C4-2B (cell line): ENCODE results near the gene PHKA2.

Experiments
- H3K27ac ChIP-seq: fragments of 450-650 bp; 2 replicates; pipeline ENCODE4 v1.5.1; 2017
- ZFX ChIP-seq: fragments of 450-650 bp; IDR thresholded peaks from 2 replicates; pipeline ENCODE4 v1.6.1; 2017
- TF ChIP-seq, protein P1 (sequence below): fragments of 450-650 bp; conservative IDR thresholded peaks from 2 replicates; pipeline ENCODE4 v1.5.1; 2017; ENCODE audit warnings: mild to moderate bottlenecking

The PHKA2 gene

DNA sequence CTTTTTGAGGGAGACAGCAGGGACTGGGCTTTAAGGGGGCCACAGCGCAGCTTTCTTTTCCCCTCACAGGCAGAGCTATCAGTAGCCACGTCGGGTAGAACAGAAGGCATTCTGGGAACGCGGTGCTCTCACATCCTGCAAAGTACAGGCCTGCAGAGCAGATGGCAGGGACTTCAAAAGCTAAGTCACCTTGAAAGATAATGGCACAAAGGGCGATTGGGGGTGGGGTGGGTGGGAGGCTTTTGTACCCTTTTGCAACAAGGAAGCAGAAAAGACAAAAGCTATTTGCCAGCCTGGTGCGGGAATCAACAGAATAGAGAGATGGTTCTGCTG, 93.9 kb downstream of the PHKA2 start:
- H3K27ac ChIP-seq = no peak overlapping the region
- TF ChIP-seq, protein P1, sequence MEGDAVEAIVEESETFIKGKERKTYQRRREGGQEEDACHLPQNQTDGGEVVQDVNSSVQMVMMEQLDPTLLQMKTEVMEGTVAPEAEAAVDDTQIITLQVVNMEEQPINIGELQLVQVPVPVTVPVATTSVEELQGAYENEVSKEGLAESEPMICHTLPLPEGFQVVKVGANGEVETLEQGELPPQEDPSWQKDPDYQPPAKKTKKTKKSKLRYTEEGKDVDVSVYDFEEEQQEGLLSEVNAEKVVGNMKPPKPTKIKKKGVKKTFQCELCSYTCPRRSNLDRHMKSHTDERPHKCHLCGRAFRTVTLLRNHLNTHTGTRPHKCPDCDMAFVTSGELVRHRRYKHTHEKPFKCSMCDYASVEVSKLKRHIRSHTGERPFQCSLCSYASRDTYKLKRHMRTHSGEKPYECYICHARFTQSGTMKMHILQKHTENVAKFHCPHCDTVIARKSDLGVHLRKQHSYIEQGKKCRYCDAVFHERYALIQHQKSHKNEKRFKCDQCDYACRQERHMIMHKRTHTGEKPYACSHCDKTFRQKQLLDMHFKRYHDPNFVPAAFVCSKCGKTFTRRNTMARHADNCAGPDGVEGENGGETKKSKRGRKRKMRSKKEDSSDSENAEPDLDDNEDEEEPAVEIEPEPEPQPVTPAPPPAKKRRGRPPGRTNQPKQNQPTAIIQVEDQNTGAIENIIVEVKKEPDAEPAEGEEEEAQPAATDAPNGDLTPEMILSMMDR = no peak
- TF ChIP-seq ZFX = no peak

GRCh38 chrX:18889346-18890048, 94.4 kb downstream of the PHKA2 start:
- H3K27ac ChIP-seq = no peak overlapping the region
- TF ChIP-seq ZFX = no peak
- TF ChIP-seq, protein P1 = no peak

DNA sequence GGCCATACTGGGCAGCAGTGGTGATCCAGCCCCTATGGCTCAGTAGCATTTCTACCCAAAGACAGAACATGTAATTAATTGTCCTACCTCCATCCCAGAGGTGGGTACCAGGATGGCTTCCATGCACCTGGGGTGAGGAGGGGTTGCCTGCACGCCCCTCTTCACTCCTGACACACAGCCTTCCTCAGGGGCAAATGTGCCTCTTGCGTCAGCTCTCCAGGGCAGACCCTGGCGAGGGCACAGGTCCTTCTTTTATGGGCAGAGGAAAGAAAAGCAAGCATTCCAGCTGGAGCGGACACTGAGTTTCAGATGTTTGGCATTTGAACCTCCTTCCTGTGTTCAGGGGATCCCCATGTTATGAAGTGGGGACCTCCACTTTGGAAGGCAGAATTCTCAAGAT, 95.6 kb downstream of the PHKA2 start:
- no peak overlapping the region for H3K27ac ChIP-seq
- no peak for TF ChIP-seq ZFX
- TF ChIP-seq, protein P1 = no peak

- no peak for TF ChIP-seq ZFX
- TF ChIP-seq, protein P1 = no peak
- H3K27ac ChIP-seq = no peak overlapping the region
Measured at GRCh38 chrX:18887825-18888212, 96.1 kb downstream of the PHKA2 start.

GRCh38 chrX:18887177-18887824, 96.6 kb downstream of the PHKA2 start:
- peak overlapping the region; percentile 34; the same call in 1 of the 2 replicates for H3K27ac ChIP-seq
- no peak for TF ChIP-seq ZFX
- TF ChIP-seq, protein P1 = no peak

DNA sequence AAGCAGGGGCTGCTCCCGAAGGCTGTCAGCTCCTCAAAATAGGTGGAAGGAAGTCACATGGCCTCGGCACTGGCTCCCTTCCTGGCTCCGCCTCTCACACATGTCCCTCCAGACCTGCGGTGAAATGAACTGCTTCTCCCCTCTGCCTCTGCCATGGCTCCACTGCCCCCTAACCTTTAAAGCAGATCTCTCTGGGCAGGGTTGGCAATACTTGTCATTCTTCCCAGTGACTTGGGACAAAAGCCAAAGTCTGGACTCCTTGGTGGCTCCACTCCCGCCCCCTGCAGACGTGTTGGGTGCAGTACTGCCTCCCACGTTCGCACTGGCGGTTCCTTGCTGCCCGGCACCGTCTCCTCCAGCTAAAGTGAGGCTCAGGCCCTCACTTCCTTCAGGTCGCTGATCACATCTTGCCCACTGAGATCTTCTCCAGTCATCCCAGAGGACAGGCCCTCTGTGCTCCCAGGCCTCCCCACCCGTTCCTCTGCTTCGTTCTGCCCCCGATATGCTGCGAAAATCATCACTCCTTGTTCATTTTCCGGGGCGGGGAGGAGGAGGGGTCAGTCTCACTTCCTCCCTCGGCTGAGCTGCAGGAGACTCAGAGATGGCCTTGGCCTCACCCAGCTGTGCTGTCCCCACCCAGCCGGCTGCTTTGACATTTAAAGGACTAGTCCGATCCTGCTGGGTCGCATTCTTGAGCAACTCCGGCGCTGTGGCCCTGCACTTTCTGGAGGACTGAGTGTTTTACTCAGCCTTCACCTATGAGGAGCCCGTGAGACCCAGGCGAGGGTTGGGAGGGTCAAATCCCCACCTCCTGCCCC, 97.4 kb downstream of the PHKA2 start:
- H3K27ac ChIP-seq = peak overlapping the region; percentile 34; the same call in 1 of the 2 replicates
- TF ChIP-seq, protein P1 = peak; percentile 72
- no peak for TF ChIP-seq ZFX

DNA sequence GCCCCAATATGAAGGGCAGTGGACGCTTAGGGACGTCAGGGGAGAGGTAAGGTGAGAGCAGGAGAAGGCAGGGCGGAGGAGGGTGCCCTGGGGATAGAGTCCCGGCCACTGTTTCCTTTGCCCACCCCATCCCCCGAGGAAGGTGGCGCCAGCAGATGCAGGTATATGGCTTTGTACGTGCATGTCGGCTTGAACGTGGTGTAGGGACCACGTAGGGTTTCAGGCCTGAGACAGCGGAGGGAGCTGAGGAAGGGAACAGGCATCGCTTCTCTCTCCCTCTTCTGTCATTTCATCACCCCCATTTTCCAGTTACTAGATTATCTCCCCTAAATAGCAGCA, 97.9 kb downstream of the PHKA2 start:
- TF ChIP-seq, protein P1 = no peak
- no peak for TF ChIP-seq ZFX
- H3K27ac ChIP-seq = peak overlapping the region; percentile 34; the same call in 1 of the 2 replicates
